Measurements from ENCODE around the gene INHBA.

INHBA gene

GRCh38 chr7:41674505-41675023 is 28.3 kb downstream of the INHBA start:
- no peak overlapping the region for H3K4ac ChIP-seq (ENCODE audit: low read depth, low read length)
- no peaks in the 10 kb centered on the region for H3K4me1 ChIP-seq (ENCODE audit: control insufficient read depth, low read depth, low read length)
- WGBS (ENCODE audit: extremely low coverage, insufficient coverage, low lambda C conversion rate): no CpG with 5 or more reads among the region's 4 CpGs
- no peak overlapping the region for H4K5ac ChIP-seq (ENCODE audit: low read length)
- no peak overlapping the region for H2BK15ac ChIP-seq (replicated peaks; ENCODE audit: low read depth)
- no peak overlapping the region for H4K8ac ChIP-seq (ENCODE audit: low read depth, low read length)
- no peak overlapping the region for H3K23ac ChIP-seq (ENCODE audit: low read length)
- no peaks in the 10 kb centered on the region for H3K36me3 ChIP-seq (ENCODE audit: control insufficient read depth, insufficient read depth, low read length)
- DNase-seq: peak; percentile 14
- no peak overlapping the region for H3K27ac ChIP-seq (ENCODE audit: low read depth, low read length)
- H3K4me2 ChIP-seq (ENCODE audit: low read length): no peak overlapping the region
- no peak overlapping the region for H2BK5ac ChIP-seq (ENCODE audit: low read length)
- H3K79me2 ChIP-seq (ENCODE audit: control insufficient read depth, insufficient read depth, low read length): no peaks in the 10 kb centered on the region
- no peak overlapping the region for H3K18ac ChIP-seq (ENCODE audit: low read length)
- no peak overlapping the region for H2BK120ac ChIP-seq (ENCODE audit: low read depth, low read length)
- no peaks in the 10 kb centered on the region for H3K27me3 ChIP-seq (ENCODE audit: insufficient read depth, low read length, poor library complexity)
- H3K9ac ChIP-seq (ENCODE audit: low read length): no peak overlapping the region
- no peak overlapping the region for H2AK5ac ChIP-seq (ENCODE audit: low read length)
- no peak overlapping the region for H3K56ac ChIP-seq (ENCODE audit: low read length)
- H3K4me3 ChIP-seq (ENCODE audit: low read length): no peak overlapping the region
- H3K79me1 ChIP-seq (ENCODE audit: low read length): no peaks in the 10 kb centered on the region

DNA sequence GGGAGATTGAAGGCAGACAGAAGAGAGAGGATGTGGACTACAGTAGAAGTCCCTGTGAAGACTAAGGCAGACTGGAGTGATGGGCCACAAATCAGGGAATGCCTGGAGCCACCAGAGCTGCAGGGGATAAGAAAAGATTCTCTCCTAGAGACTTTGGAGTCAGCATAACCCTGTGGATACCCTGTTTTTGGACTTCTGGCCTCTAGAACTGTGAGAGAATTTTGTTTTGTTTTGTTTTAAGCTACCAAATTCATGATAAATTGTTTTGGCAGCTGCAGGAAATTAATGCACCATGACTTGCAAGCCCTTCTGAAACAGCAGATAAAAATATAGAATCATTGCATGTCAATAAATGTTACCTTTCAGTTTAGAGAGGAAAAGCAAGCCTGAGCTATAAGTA is 41.3 kb downstream of the INHBA start:
- Histone ChIP-seq H3K56ac (ENCODE audit: low read length) (no peak overlapping the region), H3K4me3 (ENCODE audit: low read length) (no peak overlapping the region), H3K9ac (ENCODE audit: low read length) (no peak overlapping the region), H2BK5ac (ENCODE audit: low read length) (no peak overlapping the region), H2BK120ac (ENCODE audit: low read depth, low read length) (no peak overlapping the region), H2BK15ac (replicated peaks; ENCODE audit: low read depth) (no peak overlapping the region), H3K27ac (ENCODE audit: low read depth, low read length) (no peak overlapping the region), H3K23ac (ENCODE audit: low read length) (no peak overlapping the region), H2AK5ac (ENCODE audit: low read length) (no peak overlapping the region), H4K5ac (ENCODE audit: low read length) (no peak overlapping the region), H3K4ac (ENCODE audit: low read depth, low read length) (no peak overlapping the region), H3K36me3 (ENCODE audit: control insufficient read depth, insufficient read depth, low read length) (no peaks in the 10 kb centered on the region), H4K8ac (ENCODE audit: low read depth, low read length) (no peak overlapping the region), H3K4me2 (ENCODE audit: low read length) (no peak overlapping the region), H3K27me3 (ENCODE audit: insufficient read depth, low read length, poor library complexity) (no peaks in the 10 kb centered on the region), H3K79me1 (ENCODE audit: low read length) (no peaks in the 10 kb centered on the region), H3K18ac (ENCODE audit: low read length) (no peak overlapping the region), H3K79me2 (ENCODE audit: control insufficient read depth, insufficient read depth, low read length) (no peaks in the 10 kb centered on the region), H3K4me1 (ENCODE audit: control insufficient read depth, low read depth, low read length) (no peaks in the 10 kb centered on the region)
- no peak for DNase-seq

- no peak overlapping the region for H2BK120ac ChIP-seq (ENCODE audit: low read depth, low read length)
- no peaks in the 10 kb centered on the region for H3K4me1 ChIP-seq (ENCODE audit: control insufficient read depth, low read depth, low read length)
- H2BK5ac ChIP-seq (ENCODE audit: low read length): no peak overlapping the region
- H3K27me3 ChIP-seq (ENCODE audit: insufficient read depth, low read length, poor library complexity): no peaks in the 10 kb centered on the region
- no peak for DNase-seq
- H3K56ac ChIP-seq (ENCODE audit: low read length): no peak overlapping the region
- H4K8ac ChIP-seq (ENCODE audit: low read depth, low read length): no peak overlapping the region
- no peak overlapping the region for H2AK5ac ChIP-seq (ENCODE audit: low read length)
- no peaks in the 10 kb centered on the region for H3K79me1 ChIP-seq (ENCODE audit: low read length)
- no peak overlapping the region for H3K4ac ChIP-seq (ENCODE audit: low read depth, low read length)
- H2BK15ac ChIP-seq (replicated peaks; ENCODE audit: low read depth): no peak overlapping the region
- no CpG with 5 or more reads among the region's 3 CpGs for WGBS (ENCODE audit: extremely low coverage, insufficient coverage, low lambda C conversion rate)
- H3K18ac ChIP-seq (ENCODE audit: low read length): no peak overlapping the region
- no peak overlapping the region for H3K27ac ChIP-seq (ENCODE audit: low read depth, low read length)
- no peak overlapping the region for H4K5ac ChIP-seq (ENCODE audit: low read length)
- H3K4me3 ChIP-seq (ENCODE audit: low read length): no peak overlapping the region
- no peak overlapping the region for H3K4me2 ChIP-seq (ENCODE audit: low read length)
- H3K9ac ChIP-seq (ENCODE audit: low read length): no peak overlapping the region
- no peaks in the 10 kb centered on the region for H3K36me3 ChIP-seq (ENCODE audit: control insufficient read depth, insufficient read depth, low read length)
- no peaks in the 10 kb centered on the region for H3K79me2 ChIP-seq (ENCODE audit: control insufficient read depth, insufficient read depth, low read length)
- H3K23ac ChIP-seq (ENCODE audit: low read length): no peak overlapping the region
Measured at GRCh38 chr7:41659539-41659938, 43.4 kb downstream of the INHBA start.

DNA sequence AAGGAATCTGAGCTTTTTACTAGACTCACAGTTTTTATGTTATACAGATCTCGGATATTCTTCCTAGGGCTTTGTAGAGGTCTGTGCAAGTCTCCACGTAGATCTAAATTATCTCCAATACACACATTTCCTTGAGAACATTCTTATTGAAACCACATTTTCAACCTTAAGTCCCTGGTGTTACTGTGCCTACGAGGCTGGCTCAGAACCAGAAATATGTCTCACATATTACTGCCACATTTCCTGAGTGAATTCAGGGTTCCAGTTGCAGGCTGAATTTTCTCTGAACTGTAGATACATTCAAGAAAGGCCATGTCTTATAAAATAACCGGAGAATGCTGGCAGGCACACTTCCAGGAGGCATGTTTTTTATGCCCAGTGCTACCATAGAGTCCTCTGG is 46.5 kb downstream of the INHBA start:
- no CpG with 5 or more reads among the region's 4 CpGs for WGBS (ENCODE audit: extremely low coverage, insufficient coverage, low lambda C conversion rate)
- H3K23ac ChIP-seq (ENCODE audit: low read length): no peak overlapping the region

GRCh38 chr7:41655426-41655825 is 47.5 kb downstream of the INHBA start:
- no peaks in the 10 kb centered on the region for H3K27me3 ChIP-seq (ENCODE audit: insufficient read depth, low read length, poor library complexity)
- no peak for DNase-seq
- H3K4me2 ChIP-seq (ENCODE audit: low read length): no peak overlapping the region
- no peak overlapping the region for H2BK5ac ChIP-seq (ENCODE audit: low read length)
- no peak overlapping the region for H2BK120ac ChIP-seq (ENCODE audit: low read depth, low read length)
- no peak overlapping the region for H3K23ac ChIP-seq (ENCODE audit: low read length)
- H3K79me2 ChIP-seq (ENCODE audit: control insufficient read depth, insufficient read depth, low read length): no peaks in the 10 kb centered on the region
- no peak overlapping the region for H2AK5ac ChIP-seq (ENCODE audit: low read length)
- no peak overlapping the region for H3K27ac ChIP-seq (ENCODE audit: low read depth, low read length)
- no peak overlapping the region for H2BK15ac ChIP-seq (replicated peaks; ENCODE audit: low read depth)
- H3K79me1 ChIP-seq (ENCODE audit: low read length): no peaks in the 10 kb centered on the region
- no peaks in the 10 kb centered on the region for H3K4me1 ChIP-seq (ENCODE audit: control insufficient read depth, low read depth, low read length)
- no peak overlapping the region for H3K4ac ChIP-seq (ENCODE audit: low read depth, low read length)
- no CpG with 5 or more reads among the region's 2 CpGs for WGBS (ENCODE audit: extremely low coverage, insufficient coverage, low lambda C conversion rate)
- H4K5ac ChIP-seq (ENCODE audit: low read length): no peak overlapping the region
- H3K56ac ChIP-seq (ENCODE audit: low read length): no peak overlapping the region
- H3K4me3 ChIP-seq (ENCODE audit: low read length): no peak overlapping the region
- no peak overlapping the region for H4K8ac ChIP-seq (ENCODE audit: low read depth, low read length)
- no peaks in the 10 kb centered on the region for H3K36me3 ChIP-seq (ENCODE audit: control insufficient read depth, insufficient read depth, low read length)
- H3K18ac ChIP-seq (ENCODE audit: low read length): no peak overlapping the region
- H3K9ac ChIP-seq (ENCODE audit: low read length): no peak overlapping the region

More for the DNA sequence above, 46.5 kb downstream of the INHBA start:
- H3K27me3 ChIP-seq (ENCODE audit: insufficient read depth, low read length, poor library complexity): no peaks in the 10 kb centered on the region
- no peak overlapping the region for H3K4me2 ChIP-seq (ENCODE audit: low read length)
- no peaks in the 10 kb centered on the region for H3K36me3 ChIP-seq (ENCODE audit: control insufficient read depth, insufficient read depth, low read length)
- H4K8ac ChIP-seq (ENCODE audit: low read depth, low read length): no peak overlapping the region
- no peak overlapping the region for H3K4me3 ChIP-seq (ENCODE audit: low read length)
- H3K9ac ChIP-seq (ENCODE audit: low read length): no peak overlapping the region
- H4K5ac ChIP-seq (ENCODE audit: low read length): no peak overlapping the region
- H2BK15ac ChIP-seq (replicated peaks; ENCODE audit: low read depth): no peak overlapping the region
- DNase-seq: no peak
- H2AK5ac ChIP-seq (ENCODE audit: low read length): no peak overlapping the region
- H3K79me1 ChIP-seq (ENCODE audit: low read length): no peaks in the 10 kb centered on the region
- H3K4me1 ChIP-seq (ENCODE audit: control insufficient read depth, low read depth, low read length): no peaks in the 10 kb centered on the region
- no peak overlapping the region for H3K18ac ChIP-seq (ENCODE audit: low read length)
- no peaks in the 10 kb centered on the region for H3K79me2 ChIP-seq (ENCODE audit: control insufficient read depth, insufficient read depth, low read length)
- H2BK5ac ChIP-seq (ENCODE audit: low read length): no peak overlapping the region
- no peak overlapping the region for H3K4ac ChIP-seq (ENCODE audit: low read depth, low read length)
- no peak overlapping the region for H3K27ac ChIP-seq (ENCODE audit: low read depth, low read length)
- H3K56ac ChIP-seq (ENCODE audit: low read length): no peak overlapping the region
- no peak overlapping the region for H2BK120ac ChIP-seq (ENCODE audit: low read depth, low read length)

DNA sequence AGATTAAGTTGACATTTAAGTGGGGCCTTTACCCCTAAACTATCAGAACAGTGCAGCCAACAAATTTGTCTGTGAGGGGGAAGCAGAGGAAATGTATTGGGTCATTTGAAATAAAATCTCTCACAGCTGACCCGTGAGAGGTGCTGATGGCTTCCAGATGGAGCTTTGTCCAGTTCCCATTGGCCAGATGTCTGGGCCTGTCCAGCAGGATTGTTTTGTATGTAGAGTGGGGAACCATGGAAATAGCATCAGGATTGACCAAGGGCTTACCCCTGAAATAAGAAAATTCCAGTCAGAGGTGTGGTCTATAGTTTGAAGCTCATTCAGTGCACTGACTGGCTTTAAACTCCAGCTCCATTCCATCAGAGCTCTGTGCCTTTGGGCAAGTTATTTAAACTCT is 50.6 kb downstream of the INHBA start:
- Histone ChIP-seq H3K79me1 (ENCODE audit: low read length) (no peaks in the 10 kb centered on the region), H3K56ac (ENCODE audit: low read length) (no peak overlapping the region), H2AK5ac (ENCODE audit: low read length) (no peak overlapping the region), H3K79me2 (ENCODE audit: control insufficient read depth, insufficient read depth, low read length) (no peaks in the 10 kb centered on the region), H4K8ac (ENCODE audit: low read depth, low read length) (no peak overlapping the region), H2BK5ac (ENCODE audit: low read length) (no peak overlapping the region), H3K27ac (ENCODE audit: low read depth, low read length) (no peak overlapping the region), H3K9ac (ENCODE audit: low read length) (no peak overlapping the region), H4K5ac (ENCODE audit: low read length) (no peak overlapping the region), H3K4ac (ENCODE audit: low read depth, low read length) (no peak overlapping the region), H3K4me3 (ENCODE audit: low read length) (no peak overlapping the region), H3K23ac (ENCODE audit: low read length) (no peak overlapping the region), H3K4me2 (ENCODE audit: low read length) (no peak overlapping the region), H2BK15ac (replicated peaks; ENCODE audit: low read depth) (no peak overlapping the region), H3K18ac (ENCODE audit: low read length) (no peak overlapping the region), H3K36me3 (ENCODE audit: control insufficient read depth, insufficient read depth, low read length) (no peaks in the 10 kb centered on the region), H3K4me1 (ENCODE audit: control insufficient read depth, low read depth, low read length) (no peaks in the 10 kb centered on the region), H3K27me3 (ENCODE audit: insufficient read depth, low read length, poor library complexity) (no peaks in the 10 kb centered on the region), H2BK120ac (ENCODE audit: low read depth, low read length) (no peak overlapping the region)
- no peak for DNase-seq
- WGBS (ENCODE audit: extremely low coverage, insufficient coverage, low lambda C conversion rate): no CpG with 5 or more reads among the region's 1 CpG

All from mesendoderm (in vitro differentiated cells).